SKM-1 (cell line): Measurements from ENCODE around the gene BHLHE23.

ENCODE experiments used
- DNase-seq: peaks from one replicate; lab custom pipeline; 2025; ENCODE audit not compliant: unreplicated experiment; lab: John Stamatoyannopoulos, UW

BHLHE23 gene

GRCh38 chr20:63026582-63027165 is 19.9 kb upstream of the BHLHE23 start:
- no peak for DNase-seq

GRCh38 chr20:63025534-63026331 is 19.0 kb upstream of the BHLHE23 start:
- no peak for DNase-seq

- no peak for DNase-seq
Observed at GRCh38 chr20:63024573-63025392, 18.0 kb upstream of the BHLHE23 start.

- DNase-seq: no peak
Observed at GRCh38 chr20:63023936-63024571, 17.3 kb upstream of the BHLHE23 start.

- no peak for DNase-seq
Observed at GRCh38 chr20:63023071-63023935, 16.5 kb upstream of the BHLHE23 start.

- no peak for DNase-seq
Observed at GRCh38 chr20:63022501-63022900, 15.7 kb upstream of the BHLHE23 start.

GRCh38 chr20:63021356-63022321 is 14.9 kb upstream of the BHLHE23 start:
- DNase-seq: no peak

GRCh38 chr20:63020681-63021080 is 13.9 kb upstream of the BHLHE23 start:
- no peak for DNase-seq

- no peak for DNase-seq
Observed at GRCh38 chr20:63017826-63018411, 11.2 kb upstream of the BHLHE23 start.

GRCh38 chr20:63017076-63017825 is 10.5 kb upstream of the BHLHE23 start:
- DNase-seq: no peak

- DNase-seq: no peak
Observed at GRCh38 chr20:63016514-63017075, 9.8 kb upstream of the BHLHE23 start.

GRCh38 chr20:63015662-63016361 is 9.0 kb upstream of the BHLHE23 start:
- DNase-seq: no peak

GRCh38 chr20:63015147-63015661 is 8.4 kb upstream of the BHLHE23 start:
- no peak for DNase-seq

GRCh38 chr20:63014710-63015109 is 7.9 kb upstream of the BHLHE23 start:
- no peak for DNase-seq

GRCh38 chr20:63014287-63014686 is 7.5 kb upstream of the BHLHE23 start:
- DNase-seq: no peak

GRCh38 chr20:63013207-63013606 is 6.4 kb upstream of the BHLHE23 start:
- no peak for DNase-seq

GRCh38 chr20:63011798-63012197 is 5.0 kb upstream of the BHLHE23 start:
- no peak for DNase-seq
